8988T (cell line): Measurements from ENCODE around the gene LDB2.

Experiments used
- DNase-seq: peaks from one replicate; pipeline ENCODE4 v3.0.0; 2011

LDB2 gene

GRCh38 chr4:16677001-16677944, 221.2 kb downstream of the LDB2 start:
- DNase-seq, result no peak

GRCh38 chr4:16676230-16676770, 222.1 kb downstream of the LDB2 start:
- no peak for DNase-seq

- no peak for DNase-seq
Observed at GRCh38 chr4:16674082-16674481, 224.4 kb downstream of the LDB2 start.

- no peak for DNase-seq
Observed at GRCh38 chr4:16672421-16672820, 226.0 kb downstream of the LDB2 start.

GRCh38 chr4:16671741-16672140, 226.7 kb downstream of the LDB2 start:
- no peak for DNase-seq

- no peak for DNase-seq
Observed at GRCh38 chr4:16670727-16671126, 227.7 kb downstream of the LDB2 start.

- no peak for DNase-seq
Observed at GRCh38 chr4:16669036-16669435, 229.4 kb downstream of the LDB2 start.

GRCh38 chr4:16668488-16668887, 230.0 kb downstream of the LDB2 start:
- DNase-seq, result no peak

GRCh38 chr4:16667464-16667863, 231.0 kb downstream of the LDB2 start:
- no peak for DNase-seq

GRCh38 chr4:16665942-16666551, 232.4 kb downstream of the LDB2 start:
- DNase-seq, result no peak

- no peak for DNase-seq
Observed at GRCh38 chr4:16663732-16664131, 234.7 kb downstream of the LDB2 start.

GRCh38 chr4:16663307-16663706, 235.1 kb downstream of the LDB2 start:
- DNase-seq, result no peak

- DNase-seq, result no peak
Observed at GRCh38 chr4:16661813-16662212, 236.6 kb downstream of the LDB2 start.

- DNase-seq, result no peak
Observed at GRCh38 chr4:16660656-16661055, 237.8 kb downstream of the LDB2 start.

GRCh38 chr4:16659694-16660093, 238.8 kb downstream of the LDB2 start:
- DNase-seq, result no peak

GRCh38 chr4:16659079-16659478, 239.4 kb downstream of the LDB2 start:
- DNase-seq, result no peak

GRCh38 chr4:16658183-16658582, 240.3 kb downstream of the LDB2 start:
- no peak for DNase-seq

GRCh38 chr4:16655111-16655510, 243.3 kb downstream of the LDB2 start:
- no peak for DNase-seq

- no peak for DNase-seq
Observed at GRCh38 chr4:16652732-16653305, 245.6 kb downstream of the LDB2 start.

- no peak for DNase-seq
Observed at GRCh38 chr4:16646459-16646858, 252.0 kb downstream of the LDB2 start.

- no peak for DNase-seq
Observed at GRCh38 chr4:16643893-16644292, 254.6 kb downstream of the LDB2 start.

GRCh38 chr4:16642897-16643296, 255.5 kb downstream of the LDB2 start:
- no peak for DNase-seq

GRCh38 chr4:16641971-16642370, 256.5 kb downstream of the LDB2 start:
- DNase-seq, result no peak
